ENCODE results near the gene SLC24A3. TPM values are rescaled to one million over a fixed set of nuclear protein-coding genes. Genes with fewer than 3 reads are reported as not detected.

Gene SLC24A3
- total and polyA plus RNA-seq, 4 donors = 1.9 to 8.4 (median 5.8) TPM

DNA sequence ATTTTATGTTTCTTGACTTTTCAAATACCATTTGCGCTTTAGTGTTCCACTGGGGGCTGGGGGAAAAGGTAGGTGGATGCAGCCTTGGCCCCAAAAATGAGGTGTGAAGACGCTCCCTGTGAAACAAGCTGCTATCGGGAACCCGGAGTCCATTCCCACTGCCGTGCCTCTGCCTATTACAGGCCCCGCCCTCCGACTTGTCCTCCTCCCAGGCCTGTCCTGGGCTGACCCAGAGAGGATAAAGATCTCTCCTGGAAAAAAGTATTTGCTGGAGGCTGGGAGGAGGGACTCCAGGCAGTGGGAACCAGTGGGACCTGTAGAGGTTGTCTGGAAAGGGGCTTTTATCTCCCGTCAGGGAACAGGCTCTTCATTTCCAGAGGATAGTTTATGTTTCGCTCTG lies 215.0 kb downstream of the SLC24A3 start:
- Histone ChIP-seq H3K9ac (ENCODE audit: insufficient read depth in 1 of 2, low read length in 2 of 2) (no peak overlapping the region), H3K27me3 (ENCODE audit: control insufficient read depth in 3 of 3, insufficient read depth in 3 of 3, low read length in 2 of 3) (peaks cover 0 to 4% (median 0%) of the 10 kb centered on the region in 3 donors), H3K36me3 (ENCODE audit: control insufficient read depth in 4 of 4, insufficient read depth in 4 of 4, low read length in 4 of 4) (no peaks in the 10 kb centered on the region), H3K9me3 (ENCODE audit: control insufficient read depth in 4 of 4, insufficient read depth in 3 of 4, low read length in 3 of 4) (no peaks in the 10 kb centered on the region), H3K4me3 (no peak overlapping the region), H3K4me1 (ENCODE audit: control insufficient read depth in 5 of 5, insufficient read depth in 5 of 5, low read length in 5 of 5) (peaks cover 0 to 57% (median 18%) of the 10 kb centered on the region in 5 donors), H3K27ac (ENCODE audit: low read depth in 1 of 2, low read length in 1 of 2) (no peak overlapping the region)
- ATAC-seq (ENCODE audit: insufficient read depth, low FRiP score) (no peak), DNase-seq (no peak)
- TF ChIP-seq, protein P1, sequence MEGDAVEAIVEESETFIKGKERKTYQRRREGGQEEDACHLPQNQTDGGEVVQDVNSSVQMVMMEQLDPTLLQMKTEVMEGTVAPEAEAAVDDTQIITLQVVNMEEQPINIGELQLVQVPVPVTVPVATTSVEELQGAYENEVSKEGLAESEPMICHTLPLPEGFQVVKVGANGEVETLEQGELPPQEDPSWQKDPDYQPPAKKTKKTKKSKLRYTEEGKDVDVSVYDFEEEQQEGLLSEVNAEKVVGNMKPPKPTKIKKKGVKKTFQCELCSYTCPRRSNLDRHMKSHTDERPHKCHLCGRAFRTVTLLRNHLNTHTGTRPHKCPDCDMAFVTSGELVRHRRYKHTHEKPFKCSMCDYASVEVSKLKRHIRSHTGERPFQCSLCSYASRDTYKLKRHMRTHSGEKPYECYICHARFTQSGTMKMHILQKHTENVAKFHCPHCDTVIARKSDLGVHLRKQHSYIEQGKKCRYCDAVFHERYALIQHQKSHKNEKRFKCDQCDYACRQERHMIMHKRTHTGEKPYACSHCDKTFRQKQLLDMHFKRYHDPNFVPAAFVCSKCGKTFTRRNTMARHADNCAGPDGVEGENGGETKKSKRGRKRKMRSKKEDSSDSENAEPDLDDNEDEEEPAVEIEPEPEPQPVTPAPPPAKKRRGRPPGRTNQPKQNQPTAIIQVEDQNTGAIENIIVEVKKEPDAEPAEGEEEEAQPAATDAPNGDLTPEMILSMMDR (IDR thresholded peaks at IDR 0.05; ENCODE audit: control extremely low read depth, extremely low read depth) = no peak
- WGBS, 2 donors = 59 to 85% methylated on average over 9 of the region's 9 CpGs

GRCh38 chr20:19427913-19428312 lies 215.5 kb downstream of the SLC24A3 start:
- no peak overlapping the region for H3K27ac ChIP-seq (ENCODE audit: low read depth in 1 of 2, low read length in 1 of 2)
- H3K4me3 ChIP-seq = no peak overlapping the region
- 33 to 41% methylated on average over 7 of the region's 7 CpGs for WGBS, 2 donors
- ATAC-seq (ENCODE audit: insufficient read depth, low FRiP score) (no peak), DNase-seq (peak in 2 of 3 donors; percentile 24 to 34)
- peaks cover 0 to 4% (median 0%) of the 10 kb centered on the region in 3 donors for H3K27me3 ChIP-seq (ENCODE audit: control insufficient read depth in 3 of 3, insufficient read depth in 3 of 3, low read length in 2 of 3)
- no peak overlapping the region for H3K9ac ChIP-seq (ENCODE audit: insufficient read depth in 1 of 2, low read length in 2 of 2)
- H3K4me1 ChIP-seq (ENCODE audit: control insufficient read depth in 5 of 5, insufficient read depth in 5 of 5, low read length in 5 of 5) = peaks cover 0 to 52% (median 18%) of the 10 kb centered on the region in 5 donors
- H3K9me3 ChIP-seq (ENCODE audit: control insufficient read depth in 4 of 4, insufficient read depth in 3 of 4, low read length in 3 of 4) = no peaks in the 10 kb centered on the region
- TF ChIP-seq, protein P1 (IDR thresholded peaks at IDR 0.05; ENCODE audit: control extremely low read depth, extremely low read depth) = no peak
- no peaks in the 10 kb centered on the region for H3K36me3 ChIP-seq (ENCODE audit: control insufficient read depth in 4 of 4, insufficient read depth in 4 of 4, low read length in 4 of 4)

DNA sequence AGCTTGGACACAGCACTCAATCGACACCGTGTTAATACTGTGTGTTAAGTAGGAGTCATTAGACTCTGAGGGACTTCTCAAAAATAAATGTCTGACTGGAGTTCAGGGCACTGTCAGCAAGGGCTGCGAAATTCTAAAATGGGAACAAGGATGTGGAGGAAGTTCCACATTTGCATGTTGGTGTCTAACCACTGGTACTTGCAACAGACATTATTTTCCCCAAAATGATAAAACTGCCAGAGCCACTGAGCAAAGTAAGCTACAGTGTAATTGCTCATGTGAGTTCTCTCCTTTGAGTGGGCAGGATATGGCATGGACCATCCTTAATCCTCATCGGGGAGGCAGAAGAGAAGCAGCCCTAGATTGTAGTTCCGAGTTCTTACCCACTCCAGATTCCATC lies 215.9 kb downstream of the SLC24A3 start:
- no peak overlapping the region for H3K9ac ChIP-seq (ENCODE audit: insufficient read depth in 1 of 2, low read length in 2 of 2)
- H3K4me3 ChIP-seq = no peak overlapping the region
- no peaks in the 10 kb centered on the region for H3K36me3 ChIP-seq (ENCODE audit: control insufficient read depth in 4 of 4, insufficient read depth in 4 of 4, low read length in 4 of 4)
- 49 to 60% methylated on average over 5 of the region's 5 CpGs for WGBS, 2 donors
- peaks cover 0 to 4% (median 0%) of the 10 kb centered on the region in 3 donors for H3K27me3 ChIP-seq (ENCODE audit: control insufficient read depth in 3 of 3, insufficient read depth in 3 of 3, low read length in 2 of 3)
- TF ChIP-seq, protein P1 (IDR thresholded peaks at IDR 0.05; ENCODE audit: control extremely low read depth, extremely low read depth) = no peak
- ATAC-seq (ENCODE audit: insufficient read depth, low FRiP score) = no peak
- H3K27ac ChIP-seq (ENCODE audit: low read depth in 1 of 2, low read length in 1 of 2) = no peak overlapping the region
- H3K4me1 ChIP-seq (ENCODE audit: control insufficient read depth in 5 of 5, insufficient read depth in 5 of 5, low read length in 5 of 5) = peaks cover 0 to 48% (median 18%) of the 10 kb centered on the region in 5 donors
- no peaks in the 10 kb centered on the region for H3K9me3 ChIP-seq (ENCODE audit: control insufficient read depth in 4 of 4, insufficient read depth in 3 of 4, low read length in 3 of 4)
- no peak for DNase-seq

- Histone ChIP-seq H3K36me3 (ENCODE audit: control insufficient read depth in 4 of 4, insufficient read depth in 4 of 4, low read length in 4 of 4) (no peaks in the 10 kb centered on the region), H3K27me3 (ENCODE audit: control insufficient read depth in 3 of 3, insufficient read depth in 3 of 3, low read length in 2 of 3) (peaks cover 0 to 4% (median 0%) of the 10 kb centered on the region in 3 donors), H3K27ac (ENCODE audit: low read depth in 1 of 2, low read length in 1 of 2) (no peak overlapping the region), H3K9me3 (ENCODE audit: control insufficient read depth in 4 of 4, insufficient read depth in 3 of 4, low read length in 3 of 4) (no peaks in the 10 kb centered on the region), H3K4me1 (ENCODE audit: control insufficient read depth in 5 of 5, insufficient read depth in 5 of 5, low read length in 5 of 5) (peaks cover 0 to 46% (median 18%) of the 10 kb centered on the region in 5 donors), H3K4me3 (no peak overlapping the region), H3K9ac (ENCODE audit: insufficient read depth in 1 of 2, low read length in 2 of 2) (no peak overlapping the region)
- DNase-seq (no peak), ATAC-seq (ENCODE audit: insufficient read depth, low FRiP score) (no peak)
- TF ChIP-seq, protein P1 (IDR thresholded peaks at IDR 0.05; ENCODE audit: control extremely low read depth, extremely low read depth) = no peak
- 70 to 80% methylated on average over 7 of the region's 7 CpGs for WGBS, 2 donors
Measured at GRCh38 chr20:19429538-19429937, 217.1 kb downstream of the SLC24A3 start.

Data from lung (tissue), 12 donors.